OCI-LY1 (cell line): ENCODE measurements around the gene ARCN1.

Experiments
- H2AFZ ChIP-seq: fragments of 200-600 bp; sonication (generic), shearing (Covaris generic); 2 replicates; pipeline ENCODE4 v1.6.0; 2014; ENCODE audit warnings: antibody characterized with exemption, mild to moderate bottlenecking, low read length
- H3F3A ChIP-seq: fragments of 200-600 bp; sonication (generic), shearing (Covaris generic); 2 replicates; pipeline ENCODE4 v1.6.0; 2014; ENCODE audit warnings: mild to moderate bottlenecking, antibody characterized with exemption, low read length, moderate library complexity; ENCODE audit not compliant: insufficient read depth
- H3K27ac ChIP-seq: fragments of 200-600 bp; sonication (generic); 2 replicates; pipeline ENCODE4 v1.5.1; 2014; ENCODE audit warnings: low read length, mixed run types, mild to moderate bottlenecking, low read depth; ENCODE audit not compliant: poor library complexity, severe bottlenecking
- H3K27me3 ChIP-seq: fragments of 200-600 bp; sonication (generic); 2 replicates; pipeline ENCODE4 v1.6.0; 2014; ENCODE audit warnings: antibody characterized with exemption, mild to moderate bottlenecking, low read length, moderate library complexity; ENCODE audit not compliant: insufficient read depth
- H3K36me3 ChIP-seq: fragments of 200-600 bp; sonication (generic); 2 replicates; pipeline ENCODE4 v1.6.1; 2014; ENCODE audit warnings: mild to moderate bottlenecking, antibody characterized with exemption, low read length, moderate library complexity, mixed read lengths; ENCODE audit not compliant: insufficient read depth
- H3K4me1 ChIP-seq: fragments of 200-600 bp; sonication (generic); 2 replicates; pipeline ENCODE4 v1.5.1; 2014; ENCODE audit warnings: mild to moderate bottlenecking, low read length, moderate library complexity; ENCODE audit not compliant: insufficient read depth, severe bottlenecking
- H3K4me2 ChIP-seq: fragments of 200-600 bp; sonication (generic), shearing (Covaris generic); 2 replicates; pipeline ENCODE4 v1.6.1; 2014; ENCODE audit warnings: low read length
- H3K4me3 ChIP-seq: fragments of 200-600 bp; sonication (generic); 2 replicates; pipeline ENCODE4 v1.5.1; 2014; ENCODE audit warnings: low read length, low read depth, mild to moderate bottlenecking, mixed read lengths; ENCODE audit not compliant: poor library complexity, severe bottlenecking
- H3K79me2 ChIP-seq: fragments of 200-600 bp; shearing (Covaris generic); 2 replicates; pipeline ENCODE4 v1.6.1; 2016; ENCODE audit warnings: mixed run types, low read length, mixed read lengths; ENCODE audit not compliant: insufficient read depth
- H3K9ac ChIP-seq: fragments of 200-600 bp; sonication (generic), shearing (Covaris generic); 2 replicates; pipeline ENCODE4 v1.6.1; 2014; ENCODE audit warnings: mild to moderate bottlenecking, low read length, mixed read lengths
- H3K9me2 ChIP-seq: fragments of 200-600 bp; sonication (generic), shearing (Covaris generic); 2 replicates; pipeline ENCODE4 v1.6.1; 2014; ENCODE audit warnings: low read depth, mild to moderate bottlenecking, low read length, mixed read lengths
- H3K9me3 ChIP-seq: fragments of 200-600 bp; shearing (Covaris generic); 2 replicates; pipeline ENCODE4 v1.6.1; 2014; ENCODE audit warnings: low read length, mixed read lengths
- H4K20me1 ChIP-seq: fragments of 200-600 bp; sonication (generic), shearing (Covaris generic); 2 replicates; pipeline ENCODE4 v1.6.0; 2016; ENCODE audit warnings: mild to moderate bottlenecking, low read length; ENCODE audit not compliant: insufficient read depth
- CTCF ChIP-seq: fragments of 200-600 bp; sonication (generic), shearing (Covaris generic); IDR thresholded peaks from 2 replicates; pipeline ENCODE4 v1.5.1; 2017; ENCODE audit warnings: mild to moderate bottlenecking, antibody characterized with exemption, low read length, moderate library complexity, mixed read lengths
- EZH2 ChIP-seq: fragments of 200-600 bp; sonication (generic), shearing (Covaris generic); IDR thresholded peaks from 2 replicates; pipeline ENCODE4 v1.8.0; 2017; ENCODE audit warnings: borderline replicate concordance, mixed run types, mild to moderate bottlenecking, antibody characterized with exemption, low read length, moderate library complexity, mixed read lengths

The ARCN1 gene

GRCh38 chr11:118608360-118609227 is 36.4 kb downstream of the ARCN1 start:
- no peaks in the 10 kb centered on the region for H4K20me1 ChIP-seq
- peak overlapping the region; percentile 81 for H3K4me2 ChIP-seq
- no peaks in the 10 kb centered on the region for H3K36me3 ChIP-seq
- TF ChIP-seq CTCF: no peak
- TF ChIP-seq EZH2: no peak
- peak overlapping the region; percentile 42; the same call in 1 of the 2 replicates for H3K9ac ChIP-seq
- H3K27ac ChIP-seq: no peak overlapping the region
- peaks cover 31% of the 10 kb centered on the region for H3K4me1 ChIP-seq
- H3K9me2 ChIP-seq: no peaks in the 10 kb centered on the region
- no peaks in the 10 kb centered on the region for H3K9me3 ChIP-seq
- H2AFZ ChIP-seq: no peak overlapping the region
- H3F3A ChIP-seq: no peaks in the 10 kb centered on the region
- H3K4me3 ChIP-seq: peak overlapping the region; percentile 61
- peaks cover 11% of the 10 kb centered on the region; the same call in 1 of the 2 replicates for H3K27me3 ChIP-seq
- no peaks in the 10 kb centered on the region for H3K79me2 ChIP-seq

- Histone ChIP-seq H3K36me3 (no peaks in the 10 kb centered on the region), H3K9ac (no peak overlapping the region), H3K4me2 (peak overlapping the region; percentile 81), H2AFZ (no peak overlapping the region), H3K4me1 (peaks cover 31% of the 10 kb centered on the region), H4K20me1 (no peaks in the 10 kb centered on the region), H3F3A (no peaks in the 10 kb centered on the region), H3K27me3 (peaks cover 11% of the 10 kb centered on the region; the same call in 1 of the 2 replicates), H3K9me3 (no peaks in the 10 kb centered on the region), H3K27ac (no peak overlapping the region), H3K79me2 (no peaks in the 10 kb centered on the region), H3K9me2 (no peaks in the 10 kb centered on the region), H3K4me3 (peak overlapping the region; percentile 39)
- TF ChIP-seq EZH2: no peak
- TF ChIP-seq CTCF: no peak
These were observed 37.4 kb downstream of the ARCN1 start for GRCh38 chr11:118609380-118610224.

GRCh38 chr11:118610225-118610772 is 38.1 kb downstream of the ARCN1 start:
- H3K27me3 ChIP-seq: peaks cover 11% of the 10 kb centered on the region; the same call in 1 of the 2 replicates
- no peak for TF ChIP-seq CTCF
- TF ChIP-seq EZH2: no peak
- no peaks in the 10 kb centered on the region for H3F3A ChIP-seq
- H3K4me3 ChIP-seq: peak overlapping the region; percentile 39
- H3K79me2 ChIP-seq: no peaks in the 10 kb centered on the region
- peak overlapping the region; percentile 50 for H3K4me2 ChIP-seq
- H2AFZ ChIP-seq: no peak overlapping the region
- H4K20me1 ChIP-seq: no peaks in the 10 kb centered on the region
- H3K9me2 ChIP-seq: no peaks in the 10 kb centered on the region
- no peaks in the 10 kb centered on the region for H3K36me3 ChIP-seq
- no peaks in the 10 kb centered on the region for H3K9me3 ChIP-seq
- peaks cover 31% of the 10 kb centered on the region for H3K4me1 ChIP-seq
- no peak overlapping the region for H3K27ac ChIP-seq
- no peak overlapping the region for H3K9ac ChIP-seq
